ENCODE results near the gene DUSP3.
"Not testable (repeated sequence)": the region's sequence is repeated elsewhere in the genome, so short reads cannot be mapped to it uniquely, and the experiment has no call there.

DUSP3 gene

GRCh38 chr17:43801844-43802243 is 23.1 kb upstream of the DUSP3 start:
- no peak for DNase-seq (ENCODE audit: low read depth, low spot score)

- no peak for DNase-seq (ENCODE audit: low read depth, low spot score)
Observed at GRCh38 chr17:43800736-43801135, 22.0 kb upstream of the DUSP3 start.

GRCh38 chr17:43799047-43799446 is 20.3 kb upstream of the DUSP3 start:
- no peak for DNase-seq (ENCODE audit: low read depth, low spot score)

- not testable (repeated sequence) for DNase-seq (ENCODE audit: low read depth, low spot score)
Observed at GRCh38 chr17:43798024-43798423, 19.2 kb upstream of the DUSP3 start.

- DNase-seq (ENCODE audit: low read depth, low spot score) = not testable (repeated sequence)
Observed at GRCh38 chr17:43792668-43793067, 13.9 kb upstream of the DUSP3 start.

- DNase-seq (ENCODE audit: low read depth, low spot score) = no peak
Observed at GRCh38 chr17:43791589-43791988, 12.8 kb upstream of the DUSP3 start.

GRCh38 chr17:43790311-43790940 is 11.6 kb upstream of the DUSP3 start:
- DNase-seq (ENCODE audit: low read depth, low spot score) = no peak

- DNase-seq (ENCODE audit: low read depth, low spot score) = no peak
Observed at GRCh38 chr17:43789482-43789881, 10.7 kb upstream of the DUSP3 start.

- DNase-seq (ENCODE audit: low read depth, low spot score) = no peak
Observed at GRCh38 chr17:43788540-43788939, 9.8 kb upstream of the DUSP3 start.

- DNase-seq (ENCODE audit: low read depth, low spot score) = no peak
Observed at GRCh38 chr17:43787728-43788127, 9.0 kb upstream of the DUSP3 start.

- no peak for DNase-seq (ENCODE audit: low read depth, low spot score)
Observed at GRCh38 chr17:43784628-43785101, 5.9 kb upstream of the DUSP3 start.

- no peak for DNase-seq (ENCODE audit: low read depth, low spot score)
Observed at GRCh38 chr17:43784068-43784467, 5.3 kb upstream of the DUSP3 start.

- no peak for DNase-seq (ENCODE audit: low read depth, low spot score)
Observed at GRCh38 chr17:43782913-43783680, 4.3 kb upstream of the DUSP3 start.

- DNase-seq (ENCODE audit: low read depth, low spot score) = no peak
Observed at GRCh38 chr17:43780135-43780534, 1.4 kb upstream of the DUSP3 start, which contains the start of gene CFAP97D1. Gene CFAP97D1, plus strand, starts transcription at chr17:43780435. Its CDS starts 28 bp downstream, at chr17:43780463.

- no peak for DNase-seq (ENCODE audit: low read depth, low spot score)
Observed at GRCh38 chr17:43779145-43780125, 658 bp upstream of the DUSP3 start.

GRCh38 chr17:43774304-43775250 is 4.2 kb downstream of the DUSP3 start:
- DNase-seq (ENCODE audit: low read depth, low spot score) = no peak

GRCh38 chr17:43772877-43773648 is 5.7 kb downstream of the DUSP3 start:
- no peak for DNase-seq (ENCODE audit: low read depth, low spot score)

- DNase-seq (ENCODE audit: low read depth, low spot score) = no peak
Observed at GRCh38 chr17:43771463-43771862, 7.3 kb downstream of the DUSP3 start.

GRCh38 chr17:43770957-43771356 is 7.8 kb downstream of the DUSP3 start:
- DNase-seq (ENCODE audit: low read depth, low spot score) = no peak

GRCh38 chr17:43769859-43770258 is 8.9 kb downstream of the DUSP3 start:
- no peak for DNase-seq (ENCODE audit: low read depth, low spot score)
